ENCODE results near the gene MGAT5B.

Gene MGAT5B

DNA sequence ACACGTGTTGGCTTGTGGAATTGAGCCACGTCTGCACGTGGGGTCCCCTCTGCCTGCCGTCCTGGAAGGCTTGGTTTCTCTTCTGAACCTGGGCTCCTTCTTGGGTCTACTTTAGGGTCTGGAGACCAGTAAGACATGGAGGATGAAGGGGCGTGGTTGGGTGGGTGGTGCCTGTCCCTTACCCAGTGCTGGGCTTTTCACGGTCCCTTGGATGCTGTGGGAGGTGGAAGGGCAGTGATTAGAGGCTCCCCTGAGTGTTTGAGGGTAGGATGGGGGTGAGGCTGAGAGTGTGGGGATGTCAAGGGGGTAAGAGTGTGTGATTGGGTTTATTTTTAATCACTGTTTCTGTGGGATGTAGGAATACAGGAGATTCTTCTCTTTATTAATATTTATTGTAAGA, 38.3 kb downstream of the MGAT5B start:
- DNase-seq = no peak

- no peak for DNase-seq
These were observed 39.1 kb downstream of the MGAT5B start for GRCh38 chr17:76907352-76907751.

- DNase-seq = no peak
These were observed 42.0 kb downstream of the MGAT5B start for GRCh38 chr17:76909971-76910760.

GRCh38 chr17:76911299-76912017, 43.3 kb downstream of the MGAT5B start:
- DNase-seq = no peak

DNA sequence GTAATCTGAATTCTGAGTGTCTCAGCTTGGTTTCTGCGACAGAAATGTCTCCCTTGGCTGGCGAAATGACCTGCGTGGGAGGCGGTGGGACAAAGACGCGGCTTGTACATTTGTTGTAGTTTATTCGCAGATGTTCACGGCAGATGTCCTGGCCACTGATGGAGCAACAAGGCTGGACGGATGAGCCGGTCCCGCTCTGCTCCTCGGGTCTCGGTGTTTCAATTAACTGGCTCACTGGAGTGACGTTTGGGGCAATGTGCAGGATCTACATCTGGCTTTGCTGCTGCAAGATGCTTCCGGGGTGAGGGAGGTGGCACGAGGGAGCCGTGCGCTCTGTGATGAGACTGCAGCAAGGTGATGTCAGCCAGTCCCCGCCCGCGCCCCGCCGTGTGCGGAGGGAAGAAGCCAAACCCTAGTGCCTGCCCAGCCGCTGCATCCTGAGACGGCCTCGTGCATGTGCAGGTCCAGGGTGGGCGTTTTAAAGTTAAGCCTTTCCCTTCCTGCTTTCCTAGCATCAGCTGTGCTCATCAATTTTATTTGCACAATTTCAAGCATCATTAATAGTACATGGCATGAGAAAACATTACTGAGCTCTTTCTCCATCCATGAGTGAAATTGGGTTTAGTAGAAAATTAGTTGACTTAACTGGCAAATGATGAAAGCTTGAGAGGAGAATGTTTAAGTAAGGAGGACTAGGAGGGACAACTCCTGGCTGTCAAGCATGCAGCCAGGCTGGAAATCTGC, 44.4 kb downstream of the MGAT5B start:
- DNase-seq = no peak

DNA sequence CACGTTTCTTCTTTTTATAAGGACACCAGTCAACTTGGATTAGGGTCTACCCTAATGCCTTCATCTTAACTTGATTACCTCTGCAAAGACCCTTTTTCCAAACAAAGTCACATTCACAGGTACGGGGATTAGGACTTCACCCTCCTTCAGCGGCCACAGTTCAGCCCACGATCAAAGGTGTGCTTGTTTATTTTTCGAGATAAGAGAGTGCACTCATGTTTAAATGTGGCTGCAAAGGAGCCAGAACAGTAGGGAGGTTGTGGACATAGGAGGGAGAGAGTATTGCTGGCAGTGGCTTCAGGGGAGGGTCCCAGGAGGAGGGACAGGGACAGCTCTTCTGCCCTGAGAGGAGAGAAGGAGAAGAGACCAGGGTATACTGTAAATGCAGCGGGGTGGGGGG, 46.7 kb downstream of the MGAT5B start:
- no peak for DNase-seq

- no peak for DNase-seq
These were observed 47.8 kb downstream of the MGAT5B start for GRCh38 chr17:76915840-76916510.

GRCh38 chr17:76917829-76918228, 49.6 kb downstream of the MGAT5B start:
- no peak for DNase-seq

- no peak for DNase-seq
These were observed 50.6 kb downstream of the MGAT5B start for GRCh38 chr17:76918811-76919210.

DNA sequence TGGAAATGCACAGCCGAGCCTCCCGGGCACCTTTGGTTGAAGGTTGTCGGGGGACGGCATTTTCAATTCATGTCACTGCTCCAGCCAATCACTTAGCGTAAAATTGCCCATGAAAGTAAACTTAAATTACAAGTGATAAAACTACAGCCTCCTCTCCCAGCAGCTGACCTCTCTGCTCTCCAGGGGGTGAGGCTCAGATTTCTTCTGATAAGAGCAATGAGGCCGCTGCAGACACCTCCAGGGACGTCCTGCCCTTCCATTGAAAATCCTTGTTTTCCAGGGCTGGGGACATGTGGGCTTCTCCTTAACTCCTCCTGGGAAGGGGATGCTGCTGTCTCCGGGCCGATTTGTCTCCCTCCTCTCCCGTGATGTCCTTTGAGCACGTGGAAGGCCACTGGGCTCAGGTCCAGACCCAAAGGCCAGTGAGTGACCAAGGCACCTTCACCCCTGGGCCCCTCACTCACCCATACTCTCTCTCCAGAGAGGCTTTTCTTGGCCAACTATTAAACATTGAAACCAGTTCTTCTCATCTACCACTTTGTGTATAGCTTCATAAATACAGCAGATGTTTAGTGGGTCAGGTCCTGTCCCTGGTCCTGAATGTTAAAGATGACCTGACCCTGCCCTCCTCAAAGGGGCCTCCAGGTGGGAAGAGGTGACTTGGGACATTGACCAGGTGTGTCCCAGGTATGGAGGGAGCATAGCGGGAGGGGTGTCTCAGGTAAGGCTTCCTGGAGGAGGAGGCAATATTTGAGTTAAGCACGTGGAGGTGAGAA, 52.3 kb downstream of the MGAT5B start:
- no peak for DNase-seq

GRCh38 chr17:76921340-76922036, 53.3 kb downstream of the MGAT5B start:
- no peak for DNase-seq

DNA sequence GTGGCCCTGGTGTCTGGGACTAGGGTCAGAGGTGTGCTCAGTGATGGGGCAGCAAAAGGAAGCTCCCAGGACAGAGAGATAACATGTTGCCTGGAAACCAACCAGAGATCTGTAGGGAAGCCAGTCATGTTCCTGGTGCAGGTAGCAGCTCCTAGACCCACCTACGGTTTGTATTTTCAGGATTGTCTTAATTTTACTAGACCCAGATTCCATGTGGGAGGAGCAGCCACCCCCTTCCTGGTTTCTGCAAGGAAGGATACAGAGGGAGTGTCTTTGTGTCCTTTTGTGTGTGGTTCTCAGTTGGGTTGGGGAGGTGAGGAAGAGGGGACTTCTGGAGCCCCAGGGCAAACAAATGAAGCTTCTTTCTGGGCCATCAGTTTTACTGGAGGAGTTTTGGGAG, 53.9 kb downstream of the MGAT5B start:
- no peak for DNase-seq

DNA sequence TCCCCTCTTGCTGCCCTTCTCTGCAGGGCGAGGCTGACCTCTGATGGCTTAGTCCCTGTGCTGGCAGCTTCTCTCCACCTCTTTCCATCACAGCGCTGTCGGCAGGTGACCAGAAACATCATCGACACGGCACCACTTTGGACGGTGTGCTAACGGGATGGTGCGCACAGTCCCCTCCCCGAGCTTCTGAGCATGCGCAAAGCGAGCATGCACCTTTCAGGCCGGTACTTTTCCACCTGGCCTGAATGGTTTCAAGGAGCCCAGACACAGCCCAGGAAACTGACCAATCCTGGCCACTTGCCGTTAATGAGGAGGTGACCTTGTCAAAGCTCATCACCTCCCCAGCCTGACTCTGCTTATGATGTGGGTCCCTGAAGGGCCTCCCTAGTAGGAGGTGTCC, 54.8 kb downstream of the MGAT5B start:
- no peak for DNase-seq

GRCh38 chr17:76923491-76923890, 55.3 kb downstream of the MGAT5B start:
- DNase-seq = no peak

DNA sequence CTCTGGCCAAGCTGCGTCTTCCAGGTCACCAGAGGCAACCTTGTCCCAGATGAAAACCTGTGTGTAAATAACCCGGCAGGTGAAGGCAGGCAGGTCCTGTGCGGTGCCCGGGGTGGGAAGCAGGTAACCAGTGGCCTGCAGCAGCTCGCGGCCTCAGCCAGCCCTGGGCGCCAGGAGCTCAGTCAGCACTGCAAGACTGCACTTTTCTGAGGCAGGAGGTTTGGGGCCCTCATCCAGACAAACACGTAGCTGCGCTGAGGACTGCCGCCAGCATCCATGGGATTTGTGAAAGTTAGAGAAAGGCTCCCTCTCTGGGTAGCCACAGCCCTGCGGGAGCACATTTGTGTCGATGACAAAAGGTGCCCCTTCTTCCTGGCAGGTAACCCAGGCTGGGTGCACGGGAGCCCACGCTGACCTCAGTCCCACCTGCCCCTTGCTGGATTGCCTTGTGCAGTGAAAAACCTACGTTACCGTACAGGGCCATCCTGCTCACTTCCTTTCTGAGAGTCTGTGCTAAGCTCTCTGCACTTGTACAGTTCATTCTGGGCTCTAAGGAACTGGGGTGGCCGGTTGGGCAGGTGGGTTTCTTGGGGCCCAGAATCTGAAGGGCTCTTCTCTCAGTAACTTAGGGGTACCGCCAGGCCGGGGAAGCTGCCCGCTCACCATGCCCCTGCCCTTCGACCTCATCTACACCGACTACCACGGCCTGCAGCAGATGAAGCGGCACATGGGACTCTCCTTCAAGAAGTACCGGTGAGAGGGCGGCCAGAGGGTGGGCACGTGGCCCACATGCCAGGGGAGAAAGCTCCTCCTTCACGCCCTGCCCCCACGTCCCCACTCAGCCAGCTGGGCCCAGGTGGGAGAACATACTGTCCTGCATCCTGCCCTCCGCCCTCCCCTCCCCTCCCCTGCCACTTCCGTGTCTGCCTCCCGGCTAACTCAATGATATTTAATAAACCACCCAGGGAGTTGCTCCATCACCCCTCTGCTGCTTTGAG, 56.4 kb downstream of the MGAT5B start:
- no peak for DNase-seq

- peak in 1 of 14 donors; percentile 5 for DNase-seq
These were observed 57.3 kb downstream of the MGAT5B start for GRCh38 chr17:76925441-76925891.

GRCh38 chr17:76926237-76926866, 58.1 kb downstream of the MGAT5B start:
- DNase-seq = no peak

DNA sequence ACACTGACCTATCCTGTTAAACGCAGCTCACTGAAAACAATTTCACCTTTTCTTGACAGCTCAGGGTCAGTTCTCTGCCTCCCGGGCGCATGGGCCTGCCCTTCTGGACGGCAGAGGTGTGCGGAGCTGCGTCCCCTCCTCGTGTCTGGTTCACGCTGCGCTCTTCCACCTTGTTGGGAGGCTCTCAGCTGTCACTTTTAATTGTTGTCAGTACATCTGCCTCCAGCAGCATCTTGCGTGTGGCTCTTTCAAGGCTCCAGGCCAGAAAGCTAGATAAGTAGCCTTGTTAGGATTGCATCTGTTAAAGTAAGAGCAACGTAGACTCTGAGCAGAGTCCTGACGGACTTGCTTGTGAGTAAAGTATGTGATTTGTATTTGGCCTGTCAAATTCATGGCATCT, 59.4 kb downstream of the MGAT5B start:
- no peak for DNase-seq

DNA sequence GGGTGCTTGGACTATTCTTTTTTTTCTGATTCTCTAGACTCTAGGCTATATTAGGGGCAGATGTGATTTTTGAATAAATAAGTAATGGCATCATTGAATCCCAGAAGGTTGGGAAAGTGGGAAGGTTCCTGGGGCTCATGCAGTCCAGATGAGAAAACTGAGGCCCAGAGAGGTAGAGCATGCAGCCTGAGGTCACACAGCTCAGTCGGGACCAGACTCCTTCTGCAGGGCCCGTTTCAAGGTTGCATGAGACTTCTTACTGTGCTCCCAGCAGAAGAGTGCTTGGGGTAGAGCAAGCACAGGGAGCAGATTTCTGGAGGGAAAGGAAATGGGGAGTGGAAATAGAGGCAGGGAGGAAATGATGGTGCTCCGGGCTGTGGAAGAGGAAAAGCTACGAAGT, 59.8 kb downstream of the MGAT5B start:
- no peak for DNase-seq

Measured in C1 segment of cervical spinal cord (tissue), 14 donors.